GM21723 (cell line): ENCODE measurements around the gene RNASE7.
"Not testable (repeated sequence)": the region's sequence is repeated elsewhere in the genome, so short reads cannot be mapped to it uniquely, and the experiment has no call there.

Source experiments
- ATAC-seq: cut with Tn5 transposase; IDR thresholded peaks from one replicate; pipeline ENCODE4 v1.9.1; 2021; ENCODE audit warnings: mild to moderate bottlenecking, moderate library complexity; ENCODE audit not compliant: unreplicated experiment

RNASE7 gene

DNA sequence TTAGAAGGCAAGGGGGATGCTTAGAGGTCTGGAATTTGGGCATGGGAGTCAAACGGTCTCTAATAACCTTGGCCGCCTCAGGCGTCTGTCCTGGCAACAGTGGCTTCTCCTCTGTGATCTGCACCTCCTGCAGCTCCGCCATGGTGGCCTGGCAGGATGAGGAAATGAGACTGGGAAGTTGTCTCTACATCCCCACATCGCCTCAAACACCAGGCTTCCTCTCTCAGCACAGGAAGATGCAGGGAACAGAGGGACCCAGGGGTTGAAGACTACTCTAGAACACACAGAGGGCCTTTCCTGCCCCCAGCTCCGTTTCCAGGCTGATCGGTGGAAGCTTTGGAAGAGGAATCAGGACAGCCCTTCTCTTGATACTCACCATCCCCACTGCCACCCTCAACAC lies 19.0 kb upstream of the RNASE7 start:
- ATAC-seq: no peak

DNA sequence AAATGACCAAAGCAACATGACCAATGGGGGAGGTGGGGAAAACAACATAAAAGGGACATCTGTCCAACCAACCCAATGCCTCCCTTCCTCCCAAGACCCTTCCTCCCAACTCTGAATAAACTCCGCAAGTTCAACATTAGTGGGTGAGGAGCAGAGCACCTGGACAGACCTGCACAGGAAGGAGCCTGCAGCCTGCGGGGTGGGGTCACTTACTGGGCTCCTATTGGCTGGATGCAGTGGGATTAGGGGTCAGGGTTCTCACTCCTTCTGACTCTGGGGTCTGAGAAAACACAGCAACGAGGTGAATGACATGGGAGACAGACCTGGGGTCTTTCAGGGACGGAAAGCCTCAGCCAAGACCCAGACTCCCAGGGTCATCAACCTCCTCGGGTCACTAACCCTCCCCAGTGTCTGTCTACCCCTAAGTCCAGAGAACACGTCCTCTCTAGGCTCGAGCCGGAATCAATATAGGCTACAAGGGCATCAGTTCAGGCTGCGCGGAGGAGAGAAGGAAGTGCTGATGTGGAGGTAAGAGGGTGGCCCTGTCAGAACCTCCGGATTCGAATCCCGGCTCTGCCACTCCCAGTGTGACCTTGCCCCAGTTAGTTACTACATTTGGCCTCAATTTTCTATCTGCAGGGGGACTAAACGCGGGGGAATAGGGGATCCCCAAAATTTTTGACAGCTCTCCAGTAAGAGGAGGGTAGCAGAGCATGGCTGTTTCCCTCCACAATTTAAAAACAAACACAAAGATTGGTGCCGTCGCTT lies 18.2 kb upstream of the RNASE7 start:
- no peak for ATAC-seq

DNA sequence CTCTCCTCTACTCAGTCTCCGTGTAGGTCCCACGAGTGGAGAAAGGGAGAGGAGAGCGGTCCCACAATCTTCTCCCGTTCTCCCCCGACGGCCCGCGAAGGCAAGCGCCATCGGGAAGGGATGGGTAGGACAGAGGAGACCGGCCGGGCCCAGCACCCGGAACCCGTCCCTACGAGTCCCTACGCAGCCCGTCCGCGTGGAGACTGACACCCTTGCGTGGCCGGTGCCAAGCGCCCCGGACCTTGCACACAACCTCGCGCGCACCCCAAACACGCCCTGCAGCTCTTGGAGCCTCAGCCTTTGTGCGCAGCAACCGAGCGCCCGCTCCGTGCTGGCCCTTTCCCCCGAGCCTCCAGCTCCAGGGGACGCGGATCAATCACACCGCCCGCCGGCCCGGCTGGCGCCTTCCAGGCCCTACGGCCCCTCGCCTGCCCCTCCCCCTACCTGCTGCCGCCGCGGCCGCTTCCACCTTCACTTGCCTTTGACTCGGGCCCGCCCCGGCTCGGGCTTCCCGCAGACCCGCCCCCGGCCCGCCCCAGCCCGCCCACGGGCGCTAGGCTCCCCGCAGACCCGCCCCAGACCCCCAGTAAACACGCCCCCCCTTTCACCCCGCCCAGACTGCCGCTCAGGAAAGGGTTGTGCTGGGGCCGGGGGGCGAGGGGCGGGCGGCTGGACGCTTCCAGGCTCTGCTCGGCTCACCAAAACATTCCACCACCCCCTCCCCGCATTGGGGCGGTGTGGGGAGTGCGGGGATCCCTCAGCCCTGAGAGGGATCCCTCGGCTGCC lies 17.4 kb upstream of the RNASE7 start, which contains the start of gene NDRG2:
Gene NDRG2 (minus strand): TSS at position 477 of the 786 bp plus-strand sequence. CDS start 1,746 bp downstream, outside the sequence.
- ATAC-seq: peak; percentile 63

DNA sequence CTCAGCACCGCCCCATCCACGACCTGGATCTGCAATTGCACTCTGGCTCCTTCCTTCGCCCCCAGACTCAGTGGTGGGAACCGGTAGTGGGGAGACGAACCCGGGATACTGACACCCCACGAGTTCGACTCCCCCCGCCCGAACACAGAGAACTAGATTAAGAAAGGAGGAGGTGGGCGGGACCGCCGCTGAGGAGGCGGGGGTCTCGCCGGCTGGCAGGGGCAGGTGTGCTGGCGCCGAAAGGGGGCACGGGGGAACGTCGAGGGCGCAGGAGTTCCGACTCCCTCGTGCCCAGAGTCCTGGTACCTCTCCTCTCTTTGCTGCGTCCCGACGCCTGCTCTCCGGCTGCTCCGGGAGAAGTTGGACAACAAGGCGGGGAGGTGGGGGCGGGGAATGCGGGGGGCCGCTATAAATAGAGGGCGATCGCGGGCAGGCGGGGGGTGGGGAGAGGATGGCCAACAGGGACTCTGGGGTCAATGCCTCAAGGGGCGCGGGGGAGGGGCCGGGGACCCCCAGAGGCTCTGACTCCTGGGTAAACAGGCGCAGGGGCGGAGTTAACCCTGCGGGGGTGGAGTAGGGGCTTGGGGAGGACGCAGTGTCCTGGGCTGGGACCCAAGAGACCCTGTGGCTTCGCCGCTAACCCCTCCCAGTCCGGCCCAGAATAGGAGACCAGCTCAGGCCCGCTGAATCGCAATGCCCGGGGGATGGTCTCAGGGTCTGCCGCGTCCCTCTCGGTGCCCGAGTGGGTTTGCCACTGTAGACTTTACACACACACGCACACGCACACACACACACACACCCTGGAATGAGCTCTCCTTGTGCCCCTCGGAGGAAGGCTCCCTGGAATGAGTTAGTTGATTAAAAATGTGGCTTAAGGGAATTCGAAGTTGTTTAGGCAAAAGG lies 16.5 kb upstream of the RNASE7 start:
- no peak for ATAC-seq

DNA sequence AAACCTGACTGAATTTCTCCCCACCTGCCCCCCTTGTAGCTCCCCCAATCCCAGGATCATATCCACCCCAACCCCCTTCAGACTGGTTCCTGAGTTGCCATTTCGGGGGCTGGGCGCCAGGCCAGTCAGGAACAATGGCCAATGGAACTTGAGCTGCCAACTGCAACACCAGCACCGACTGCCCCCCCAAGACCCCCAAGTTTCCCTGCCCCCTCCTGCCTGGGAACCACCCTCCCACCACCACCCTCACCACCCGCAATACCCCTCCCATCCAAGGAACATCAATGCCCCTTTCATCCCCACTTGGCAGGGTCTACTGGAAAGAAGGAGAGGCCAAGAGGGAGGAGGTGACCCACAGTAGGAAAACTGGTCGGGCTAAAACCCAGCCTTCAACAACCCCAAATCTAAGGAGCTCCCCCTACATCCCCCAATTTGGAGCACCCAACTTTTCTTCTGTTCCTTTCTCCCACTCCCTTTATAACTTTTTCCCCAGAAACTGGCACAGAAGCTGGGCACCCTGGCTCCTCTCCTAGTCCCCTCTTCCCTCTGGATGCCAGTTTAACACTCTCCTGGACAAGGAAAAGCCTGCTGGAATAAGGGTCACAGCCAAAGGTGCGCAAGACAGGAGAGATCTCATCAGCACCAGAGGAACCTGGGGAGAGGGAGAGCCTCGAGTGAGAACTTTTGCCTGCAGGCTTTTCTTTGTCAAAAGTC lies 15.7 kb upstream of the RNASE7 start:
- ATAC-seq: no peak

DNA sequence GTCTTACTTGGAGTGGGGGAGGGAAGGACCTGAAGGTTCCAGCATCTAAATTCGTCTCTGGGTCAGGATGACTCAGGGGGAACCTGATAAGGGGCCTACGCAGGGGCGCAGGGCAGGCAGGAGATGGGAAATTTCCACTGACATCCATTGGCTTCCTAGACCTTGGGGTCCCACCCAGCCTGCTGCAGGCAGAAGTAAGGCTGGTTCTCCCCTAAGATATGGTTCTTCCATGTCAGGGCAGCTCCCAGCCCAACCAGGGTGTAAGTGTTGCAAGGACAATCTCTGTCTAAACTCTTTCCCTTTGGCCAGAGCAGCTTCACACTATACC lies 15.2 kb upstream of the RNASE7 start:
- ATAC-seq: no peak

DNA sequence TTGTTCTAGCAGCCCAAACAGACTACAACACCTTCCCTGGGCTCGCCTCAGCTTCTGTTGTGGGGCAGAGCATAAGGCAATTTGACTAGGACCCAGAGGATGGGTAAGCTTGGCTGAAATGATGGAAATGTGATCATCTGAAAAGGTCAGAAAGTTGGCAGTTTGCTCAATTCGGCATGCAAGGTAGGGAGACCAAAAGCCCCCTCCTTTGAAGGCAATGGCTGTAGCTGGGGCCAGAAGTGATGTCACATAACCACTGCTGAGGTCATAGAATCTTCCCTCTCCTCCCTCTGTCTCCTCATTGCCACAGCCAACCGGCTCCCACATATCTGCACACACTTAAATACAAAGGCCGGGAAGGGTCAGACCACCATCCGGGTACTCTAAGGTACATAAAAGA lies 12.2 kb upstream of the RNASE7 start, which contains the start of gene TPPP2:
Gene TPPP2 (plus strand): TSS at position 301 of the 400 bp plus-strand sequence. CDS start 365 bp downstream, outside the sequence.
- ATAC-seq: no peak

DNA sequence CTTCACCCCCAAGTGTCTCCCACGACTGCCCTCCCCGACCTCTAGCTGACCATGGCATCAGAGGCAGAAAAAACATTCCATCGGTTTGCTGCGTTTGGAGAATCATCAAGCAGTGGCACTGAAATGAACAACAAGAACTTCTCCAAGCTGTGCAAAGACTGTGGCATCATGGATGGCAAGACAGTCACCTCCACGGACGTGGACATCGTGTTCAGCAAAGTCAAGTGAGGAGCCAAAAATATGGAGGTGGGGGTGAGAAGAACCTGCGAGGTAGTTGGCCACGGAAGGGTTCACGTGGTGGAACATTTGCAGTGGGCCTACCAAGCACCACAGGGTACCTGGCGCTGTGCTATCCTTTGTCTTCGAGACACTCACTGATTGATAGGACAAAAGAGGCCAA lies 11.6 kb upstream of the RNASE7 start:
- no peak for ATAC-seq

DNA sequence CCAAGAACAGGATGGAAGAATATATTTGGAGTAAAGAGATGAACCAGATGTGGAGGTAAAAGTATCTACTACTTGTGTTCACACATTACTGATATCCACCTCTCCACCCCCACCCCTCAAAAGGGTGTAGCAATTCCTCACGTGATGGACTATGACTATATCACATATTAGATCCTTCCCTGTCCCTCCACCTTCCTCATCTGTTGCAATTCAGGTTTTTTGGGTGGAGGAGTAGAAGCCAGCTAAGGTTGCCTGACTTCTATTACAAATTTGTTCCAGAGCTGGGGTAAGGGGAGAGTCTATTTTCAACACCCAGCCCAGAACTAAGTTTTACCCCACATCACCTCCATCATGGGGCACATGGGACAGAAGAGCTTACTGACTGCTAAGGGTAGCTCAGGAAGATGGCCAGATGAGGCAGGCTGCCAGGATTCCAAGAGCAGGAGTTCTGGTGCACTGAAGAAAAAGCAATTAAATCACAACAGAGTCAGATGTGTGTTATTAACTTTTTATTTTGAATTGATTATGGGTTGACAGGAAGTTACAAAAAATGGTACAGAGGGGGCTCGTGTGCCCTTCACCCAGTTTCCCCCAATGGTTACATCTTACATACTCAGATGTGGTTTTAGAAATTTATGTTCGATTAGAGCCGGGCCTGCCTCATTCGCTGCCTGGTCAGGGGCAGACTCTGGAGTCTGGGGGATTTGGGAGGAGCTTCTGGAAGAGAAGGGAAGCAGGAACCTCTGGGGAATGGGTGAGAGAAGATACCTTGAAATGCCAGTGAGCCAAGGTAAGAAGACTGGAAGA lies 9.6 kb upstream of the RNASE7 start:
- ATAC-seq: no peak

DNA sequence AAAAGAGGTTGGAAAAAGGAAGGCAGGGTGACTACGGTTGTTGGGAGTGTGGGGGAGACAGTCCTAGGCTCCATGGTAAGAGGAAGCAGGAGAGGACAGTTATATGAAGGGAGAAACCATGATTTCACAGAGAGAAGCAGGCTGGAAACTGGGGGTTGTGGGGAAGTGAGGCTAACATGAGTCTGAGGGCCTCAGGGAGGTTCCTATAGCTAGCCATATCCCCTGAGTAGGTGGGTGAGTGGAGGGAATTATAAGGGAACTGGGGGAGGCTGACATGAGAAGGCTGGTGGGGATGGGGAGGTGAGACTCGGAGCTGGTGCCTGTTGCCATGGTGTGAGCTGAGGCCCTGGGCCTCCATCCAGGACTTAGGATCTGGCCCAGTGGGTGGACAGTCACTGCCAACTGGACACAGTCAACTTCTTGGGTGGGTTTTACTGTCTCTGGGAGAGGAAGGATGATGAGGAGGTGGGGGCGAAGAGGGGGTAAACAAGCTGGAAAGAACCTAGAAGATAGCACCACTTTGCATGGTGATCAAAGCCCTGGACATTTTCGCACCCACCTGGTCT lies 8.9 kb upstream of the RNASE7 start:
- no peak for ATAC-seq

DNA sequence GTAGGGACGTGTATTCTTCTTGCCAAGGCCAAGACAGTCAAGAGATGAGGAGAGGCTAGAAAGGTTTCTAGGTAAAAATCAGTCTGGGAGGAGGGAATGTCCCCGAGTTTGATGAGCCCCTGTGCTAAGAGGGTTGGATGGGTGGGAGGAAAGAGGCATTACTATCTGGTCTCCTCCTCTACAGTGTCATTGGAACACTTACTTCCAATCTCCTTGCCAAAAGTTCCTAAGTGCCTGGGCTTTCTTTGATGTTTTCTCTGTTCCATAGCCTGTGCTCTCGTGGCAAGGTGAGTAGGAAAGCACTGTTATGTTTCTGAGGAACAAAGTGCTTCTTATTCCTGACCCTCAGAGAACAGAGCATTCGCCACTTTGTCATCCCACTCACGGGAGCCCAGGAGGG lies 7.5 kb upstream of the RNASE7 start, which contains the start of gene RNASE13:
Gene RNASE13 (minus strand): TSS at position 101 of the 400 bp plus-strand sequence. CDS start 519 bp downstream, outside the sequence.
- ATAC-seq: no peak

DNA sequence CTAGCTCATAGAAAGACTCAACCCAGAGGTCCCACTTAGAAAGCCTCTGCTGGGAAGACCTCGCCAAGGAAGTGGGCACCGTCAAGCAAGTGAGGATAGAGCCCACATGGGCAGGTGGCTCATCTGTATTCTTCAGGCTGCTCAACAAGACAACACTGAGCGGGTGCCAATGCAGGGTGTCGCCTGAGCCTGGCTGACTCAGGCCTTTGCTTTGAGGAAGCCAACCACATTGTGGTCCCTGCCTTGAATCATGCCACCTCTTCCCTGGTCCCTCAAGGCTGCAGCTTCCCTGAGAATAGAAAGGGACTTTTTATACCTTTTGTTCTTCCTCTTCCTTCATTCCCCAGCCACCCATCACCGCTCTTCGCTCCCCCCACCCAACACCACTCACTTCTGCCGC lies 5.4 kb upstream of the RNASE7 start:
- ATAC-seq: no peak

DNA sequence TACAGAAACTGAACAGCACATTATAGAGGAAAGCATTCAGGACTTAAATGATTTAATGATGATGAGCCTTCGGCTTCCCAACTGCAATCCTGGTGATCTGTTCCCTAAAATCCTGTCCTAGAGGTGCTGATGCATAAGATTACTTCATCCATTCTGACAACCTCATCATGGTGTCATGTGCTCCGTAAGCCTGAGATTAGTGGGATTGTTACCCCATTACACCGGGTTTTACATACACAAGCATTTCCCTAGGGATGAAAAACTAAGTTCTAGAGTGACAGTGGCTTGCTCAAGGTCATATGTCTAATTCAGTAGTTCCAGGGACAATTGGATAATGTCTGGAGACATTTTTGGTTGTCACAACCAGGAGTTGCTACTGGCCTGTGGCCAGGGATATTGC lies 5.0 kb upstream of the RNASE7 start:
- no peak for ATAC-seq

DNA sequence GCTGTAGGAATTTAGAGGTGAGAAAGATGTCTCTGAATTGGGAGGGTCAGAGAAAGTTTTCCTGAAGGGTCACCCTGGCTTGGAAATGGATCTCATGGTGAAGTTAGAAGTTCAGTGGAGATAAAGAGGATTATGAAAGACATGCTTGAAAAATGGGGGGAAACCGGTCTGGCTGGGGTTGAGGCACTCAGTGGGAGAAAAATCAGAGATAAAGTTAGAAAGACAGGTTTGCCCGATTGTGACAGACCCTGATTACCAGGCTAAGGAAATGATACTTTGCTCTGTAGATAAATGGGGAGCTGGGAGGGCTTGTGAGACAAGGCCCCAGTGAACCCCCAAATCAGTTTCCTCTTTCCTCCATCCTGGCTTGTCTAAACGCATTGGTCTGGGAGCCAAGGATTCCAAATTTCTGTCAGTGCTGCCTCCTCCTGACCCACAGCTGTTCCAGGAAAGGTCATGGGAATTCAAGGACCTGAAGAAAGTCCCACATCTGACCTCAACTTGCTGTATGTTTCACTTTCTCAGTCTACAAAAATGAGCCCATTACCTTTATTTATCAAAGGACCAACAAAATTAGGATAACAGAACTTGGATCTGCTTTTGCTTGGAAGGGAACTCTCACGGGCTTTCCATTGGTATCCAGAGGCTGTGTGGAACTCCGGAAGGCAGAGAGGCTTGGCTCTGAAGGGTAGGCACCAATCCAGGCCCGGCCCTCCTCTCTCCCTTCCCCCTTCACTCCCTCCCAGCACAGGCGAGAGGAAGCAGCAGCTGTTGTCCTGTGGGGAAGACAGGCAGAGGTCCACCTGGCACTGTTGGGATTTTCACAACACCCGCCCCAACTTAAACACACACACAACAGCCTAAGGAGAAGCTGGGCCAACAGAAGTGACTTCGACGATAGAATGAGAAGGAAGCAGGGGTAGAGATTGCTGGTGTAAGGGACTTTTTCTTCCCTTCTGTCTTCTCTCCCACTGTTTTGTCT lies 3.4 kb upstream of the RNASE7 start:
- ATAC-seq: no peak

DNA sequence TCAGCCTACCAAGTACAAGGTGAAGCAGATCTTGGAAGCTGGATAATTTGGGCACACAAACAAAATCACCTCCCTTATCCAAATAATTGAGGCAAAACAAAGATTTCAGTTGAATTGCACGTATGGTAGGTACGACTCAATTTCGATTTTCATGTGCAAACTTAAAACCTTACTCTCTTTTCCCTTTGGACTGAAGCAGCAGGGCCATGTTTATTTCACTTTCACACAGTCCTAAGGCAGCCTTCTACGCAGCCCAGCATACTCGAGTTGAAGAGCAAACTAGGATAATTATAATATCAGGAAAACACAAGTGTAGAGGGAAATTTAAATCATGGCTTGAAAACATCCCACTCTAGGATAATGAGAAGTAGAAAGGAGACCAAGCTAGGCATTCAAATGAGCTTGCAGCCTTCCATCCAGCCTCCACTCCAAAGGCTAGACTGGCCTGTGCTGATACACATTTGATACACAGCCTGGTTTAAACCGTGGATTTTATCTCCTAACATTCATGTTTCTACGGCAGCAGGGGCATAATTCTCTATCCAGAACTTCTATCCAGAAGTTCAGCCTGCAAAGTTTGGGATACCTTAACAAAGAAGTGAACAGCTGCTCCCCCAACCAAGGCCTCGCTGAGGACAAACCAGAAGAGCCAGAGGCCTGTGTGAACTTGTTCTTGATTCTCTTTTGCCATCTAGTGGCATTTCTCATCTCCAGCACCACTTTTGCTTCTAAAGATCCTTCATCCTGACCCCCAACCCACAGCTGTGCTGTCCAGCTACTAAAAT lies 2.4 kb upstream of the RNASE7 start:
- no peak for ATAC-seq

DNA sequence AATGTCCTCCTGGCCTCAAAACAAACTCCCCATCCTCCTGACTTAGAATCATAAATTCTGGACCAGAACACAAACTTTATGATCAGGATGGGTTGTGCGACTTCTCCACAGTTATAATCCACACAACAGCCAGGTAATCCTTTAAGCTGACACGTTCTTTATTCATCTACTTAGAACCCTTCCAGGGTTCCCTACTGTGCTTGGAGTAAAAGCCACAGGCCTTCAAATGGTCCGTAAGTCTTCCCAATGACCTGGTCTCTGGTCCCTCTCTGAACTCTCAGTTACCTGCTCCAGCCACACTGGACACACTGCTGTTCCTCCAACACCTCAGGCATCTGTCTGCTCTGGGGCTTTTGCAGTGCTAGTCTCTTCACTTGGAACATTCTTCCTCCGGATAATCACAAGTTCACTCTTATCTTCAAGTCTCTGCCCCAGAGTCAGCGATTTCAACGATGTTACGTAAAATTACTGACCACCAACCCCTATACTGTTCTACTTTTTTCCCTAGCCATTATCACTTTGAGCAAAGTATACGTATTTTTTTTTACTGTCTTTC lies 1.7 kb upstream of the RNASE7 start:
- no peak for ATAC-seq

DNA sequence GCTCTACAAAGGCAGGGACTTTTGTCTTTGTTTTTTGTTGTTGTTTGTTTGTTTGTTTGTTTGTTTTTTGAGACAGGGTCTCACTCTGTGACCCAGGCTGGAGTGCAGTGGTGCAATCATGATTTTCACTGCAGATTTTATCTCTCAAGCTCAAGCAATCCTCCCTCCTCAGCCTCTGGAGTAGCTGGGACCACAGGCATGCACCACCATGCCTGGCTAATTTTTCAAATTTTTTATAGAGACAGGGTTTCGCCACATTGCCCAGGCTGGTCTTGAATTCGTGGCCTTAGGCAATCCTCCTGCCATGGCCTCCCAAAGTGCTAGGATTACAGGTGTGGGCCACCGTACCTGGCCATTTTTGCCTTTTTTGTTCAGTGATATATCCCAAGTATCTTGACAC lies 1.2 kb upstream of the RNASE7 start:
- ATAC-seq: not testable (repeated sequence)
